ENCODE data around the gene TXNDC8. TPM values are rescaled to one million over a fixed set of nuclear protein-coding genes. Genes with fewer than 3 reads are reported as not detected.

TXNDC8 gene
- total RNA-seq, 1 donor from 2014 or later = not detected

GRCh38 chr9:110298043-110298605 is 39.5 kb downstream of the TXNDC8 start:
- H3K4me1 Mint-ChIP-seq = no peaks in the 10 kb centered on the region
- Histone ChIP-seq H4K20me1 (ENCODE audit: low read depth) (no peaks in the 10 kb centered on the region), H3K79me2 (ENCODE audit: low read depth) (no peaks in the 10 kb centered on the region), H3K4me2 (no peak overlapping the region), H3K27me3 (no peaks in the 10 kb centered on the region), H3K4me3 (no peak overlapping the region), H3K4me1 (no peaks in the 10 kb centered on the region), H3K36me3 (no peaks in the 10 kb centered on the region), H2AFZ (replicated peaks) (peak overlapping the region; percentile 76), H3F3A (ENCODE audit: low read depth) (no peaks in the 10 kb centered on the region), H3K9me3 (ENCODE audit: low read depth) (no peaks in the 10 kb centered on the region), H3K27ac (no peak overlapping the region), H3K9ac (no peak overlapping the region)
- H3K9me3 Mint-ChIP-seq = no peaks in the 10 kb centered on the region
- H3K36me3 Mint-ChIP-seq = no peaks in the 10 kb centered on the region
- no peak overlapping the region for H3K4me3 Mint-ChIP-seq
- DNase-seq (ENCODE audit: low spot score) = no peak
- TF ChIP-seq EZH2phosphoT487 (IDR thresholded peaks at IDR 0.05) (no peak), CTCF (IDR thresholded peaks at IDR 0.05) (no peak), EZH2 (IDR thresholded peaks at IDR 0.05) (no peak)
- peaks cover 2% of the 10 kb centered on the region for H3K27me3 Mint-ChIP-seq (ENCODE audit: insufficient read depth, low read depth)
- H3K27ac Mint-ChIP-seq = no peak overlapping the region

GRCh38 chr9:110293248-110293647 is 44.4 kb downstream of the TXNDC8 start:
- H3K4me3 Mint-ChIP-seq = no peak overlapping the region
- no peak for TF ChIP-seq CTCF (IDR thresholded peaks at IDR 0.05)
- TF ChIP-seq EZH2phosphoT487 (IDR thresholded peaks at IDR 0.05) = no peak
- no peak for TF ChIP-seq EZH2 (IDR thresholded peaks at IDR 0.05)

DNA sequence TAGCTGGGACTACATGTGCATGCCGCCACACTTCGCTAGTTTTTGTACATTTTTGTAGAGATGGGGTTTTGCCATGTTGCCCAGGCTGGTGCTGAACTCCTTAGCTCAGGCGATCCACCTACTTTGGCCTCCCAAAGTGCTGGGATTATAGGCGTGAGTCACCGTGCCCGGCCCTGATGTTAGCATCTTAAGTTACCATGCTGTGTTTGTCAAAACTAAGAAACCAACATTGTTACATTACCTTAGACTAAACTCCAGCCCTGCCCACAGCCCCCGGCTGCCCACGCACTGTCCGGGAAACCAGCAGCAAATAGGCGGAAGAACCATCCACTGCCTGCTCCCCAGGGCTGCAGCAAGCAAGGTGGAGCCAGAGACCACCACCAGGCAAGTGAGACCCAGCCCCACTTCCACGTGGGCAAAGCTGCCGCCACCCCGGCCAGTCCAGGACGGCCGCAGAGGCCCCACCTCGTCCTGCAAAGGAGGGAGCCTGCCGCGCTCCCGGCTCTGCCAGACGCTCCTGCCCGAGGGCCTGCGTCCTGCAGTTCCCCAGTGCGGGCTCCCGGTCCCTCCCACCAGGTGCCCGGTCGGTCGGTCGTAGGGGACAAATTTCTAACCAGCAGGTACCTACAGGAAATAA is 45.6 kb downstream of the TXNDC8 start:
- Histone ChIP-seq H3K4me3 (no peak overlapping the region), H3K27me3 (no peaks in the 10 kb centered on the region)
- no peaks in the 10 kb centered on the region for H3K36me3 Mint-ChIP-seq

More at GRCh38 chr9:110293248-110293647, 44.4 kb downstream of the TXNDC8 start:
- Histone ChIP-seq H3K27me3 (no peaks in the 10 kb centered on the region), H3K4me3 (no peak overlapping the region), H3K9ac (no peak overlapping the region), H3K9me3 (ENCODE audit: low read depth) (no peaks in the 10 kb centered on the region), H3K4me2 (no peak overlapping the region), H3K79me2 (ENCODE audit: low read depth) (no peaks in the 10 kb centered on the region), H3K4me1 (no peaks in the 10 kb centered on the region), H3K27ac (no peak overlapping the region), H4K20me1 (ENCODE audit: low read depth) (no peaks in the 10 kb centered on the region), H3F3A (ENCODE audit: low read depth) (no peaks in the 10 kb centered on the region), H2AFZ (replicated peaks) (no peak overlapping the region), H3K36me3 (no peaks in the 10 kb centered on the region)
- no peaks in the 10 kb centered on the region for H3K36me3 Mint-ChIP-seq
- no peak for DNase-seq (ENCODE audit: low spot score)
- H3K9me3 Mint-ChIP-seq = no peaks in the 10 kb centered on the region
- no peaks in the 10 kb centered on the region for H3K4me1 Mint-ChIP-seq
- peaks cover 2% of the 10 kb centered on the region for H3K27me3 Mint-ChIP-seq (ENCODE audit: insufficient read depth, low read depth)
- no peak overlapping the region for H3K27ac Mint-ChIP-seq

More for the DNA sequence above, 45.6 kb downstream of the TXNDC8 start:
- Histone ChIP-seq H4K20me1 (ENCODE audit: low read depth) (no peaks in the 10 kb centered on the region), H3K9me3 (ENCODE audit: low read depth) (no peaks in the 10 kb centered on the region), H3K27ac (no peak overlapping the region), H3K79me2 (ENCODE audit: low read depth) (no peaks in the 10 kb centered on the region), H3K36me3 (no peaks in the 10 kb centered on the region), H2AFZ (replicated peaks) (no peak overlapping the region), H3F3A (ENCODE audit: low read depth) (no peaks in the 10 kb centered on the region), H3K4me2 (no peak overlapping the region), H3K9ac (no peak overlapping the region), H3K4me1 (no peaks in the 10 kb centered on the region)
- H3K9me3 Mint-ChIP-seq = no peaks in the 10 kb centered on the region
- TF ChIP-seq EZH2phosphoT487 (IDR thresholded peaks at IDR 0.05) = no peak
- TF ChIP-seq CTCF (IDR thresholded peaks at IDR 0.05) = no peak
- no peak for TF ChIP-seq EZH2 (IDR thresholded peaks at IDR 0.05)
- H3K4me1 Mint-ChIP-seq = no peaks in the 10 kb centered on the region
- no peak overlapping the region for H3K27ac Mint-ChIP-seq
- DNase-seq (ENCODE audit: low spot score) = no peak
- H3K4me3 Mint-ChIP-seq = no peak overlapping the region
- H3K27me3 Mint-ChIP-seq (ENCODE audit: insufficient read depth, low read depth) = peaks cover 4% of the 10 kb centered on the region

Data from neural progenitor cell (in vitro differentiated cells).